ENCODE data around the gene ABCF1. TPM values are rescaled to one million over a fixed set of nuclear protein-coding genes. Genes with fewer than 3 reads are reported as not detected.

The ABCF1 gene
- total and polyA plus RNA-seq, 9 of the 15 experiments (the other 6 are each of a cell fraction or from before 2014, with no cell fraction given), result 41.6 to 193 (median 102) TPM

GRCh38 chr6:30556906-30557682 is 14.1 kb upstream of the ABCF1 start, which contains the start of gene PRR3 (continued):
- TF ChIP-seq HINFP (tag; conservative IDR thresholded peaks at IDR 0.05; ENCODE audit: low read depth) (no peak), E2F8 (IDR thresholded peaks at IDR 0.05; ENCODE audit: low read depth, partially characterized antibody) (peak; percentile 97), SPI1 (IDR thresholded peaks at IDR 0.05; ENCODE audit: borderline replicate concordance, low read depth, low read length) (no peak), ZNF395 (CRISPR knock-in tag; IDR thresholded peaks at IDR 0.05) (peak; percentile 75), NCOR1 (IDR thresholded peaks at IDR 0.05) (peak; percentile 51; the same call in 1 of the 2 replicates), ZNF3 (CRISPR knock-in tag; IDR thresholded peaks at IDR 0.05) (no peak), RBM25 (IDR thresholded peaks at IDR 0.05; ENCODE audit: low read depth, low read length, severe bottlenecking) (no peak), CCNT2 (IDR thresholded peaks at IDR 0.05; ENCODE audit: borderline replicate concordance, extremely low read depth, insufficient read length, low read depth, low read length) (no peak), ZNF766 (CRISPR knock-in tag; conservative IDR thresholded peaks at IDR 0.05) (no peak), TSHZ1 (CRISPR knock-in tag; IDR thresholded peaks at IDR 0.05) (no peak), FIP1L1 (IDR thresholded peaks at IDR 0.05; ENCODE audit: low read depth, low read length, poor library complexity, severe bottlenecking) (peak; percentile 38), ZNF695 (CRISPR knock-in tag; IDR thresholded peaks at IDR 0.05) (no peak), MCM7 (IDR thresholded peaks at IDR 0.05) (0 out of 4 replicates have a peak, but pooled peaks of 1 of the 2 experiments have one; percentile 54), ZSCAN29 (IDR thresholded peaks at IDR 0.05) (peak; percentile 72; the same call in 1 of the 2 replicates), CREBBP (IDR thresholded peaks at IDR 0.05; ENCODE audit: low read depth, low read length) (no peak), ZBTB34 (CRISPR knock-in tag; IDR thresholded peaks at IDR 0.05) (no peak)

Data from K562 (cell line).